Stimulated activated CD4-positive, alpha-beta T cell treated with anti-CD3 and anti-CD28 coated beads, Interleukin-4, amount 100 ng/mL, for 48 hours (primary cell): ENCODE measurements around the gene NAV2.

Experiments used
- DNase-seq, 2 donors: peaks; one replicate each; pipeline ENCODE4 v3.0.0-alpha.2; 2020; ENCODE audit warnings: low read depth in 2 of 2

NAV2 gene

DNA sequence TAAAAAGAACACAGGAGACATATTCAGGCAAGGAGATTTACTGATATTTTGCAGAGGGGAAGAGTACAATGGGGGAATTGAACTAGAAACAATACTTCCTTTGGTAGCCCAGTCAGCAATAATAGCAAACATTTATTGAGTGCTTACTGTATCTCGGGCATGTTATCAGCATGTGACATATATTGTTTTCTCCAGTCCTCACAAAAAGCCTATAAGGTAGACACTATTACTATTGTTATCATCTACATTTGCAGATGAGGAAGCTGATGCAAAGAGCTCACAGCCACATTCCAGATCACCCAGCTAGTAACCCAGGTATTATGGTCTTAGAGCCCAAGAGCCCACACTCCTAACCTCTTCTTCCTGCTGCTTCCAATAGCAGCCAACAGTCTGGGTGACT is 27.9 kb downstream of the NAV2 start:
- DNase-seq, result no peak

DNA sequence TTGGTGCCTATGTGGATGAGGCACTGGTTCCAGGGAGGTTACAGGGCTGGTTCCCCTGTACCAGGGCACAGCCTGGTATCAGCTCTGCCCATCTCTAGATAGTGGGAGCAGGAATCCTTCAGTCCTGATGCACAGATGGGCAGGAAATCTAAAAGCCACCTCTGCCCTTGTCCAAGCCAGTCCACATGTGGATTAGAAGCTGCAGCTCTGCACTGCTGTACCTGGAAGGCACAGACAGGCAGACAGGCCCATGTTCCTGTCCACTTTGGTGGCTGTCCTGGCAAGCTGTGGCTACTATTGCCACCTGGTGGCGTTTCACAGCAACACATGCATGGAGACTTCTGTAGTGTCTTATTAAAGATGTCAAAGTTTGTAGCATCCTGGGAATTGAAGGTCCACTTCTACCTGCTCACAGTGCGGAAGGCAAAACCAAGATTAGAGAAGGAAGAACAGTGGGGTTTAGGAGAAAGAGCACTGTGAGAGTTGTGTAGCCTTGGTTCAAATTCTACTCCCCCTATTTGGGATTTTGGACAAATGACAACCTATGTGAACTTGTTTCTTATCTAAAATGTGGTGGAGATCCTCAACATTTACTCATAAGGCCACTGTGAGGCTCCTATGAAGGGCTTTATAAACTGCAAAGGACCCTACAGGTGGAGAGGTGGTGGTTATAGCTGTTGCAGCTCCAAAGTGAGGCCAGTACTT is 30.1 kb downstream of the NAV2 start:
- DNase-seq, result peak; percentile 38 to 54

DNA sequence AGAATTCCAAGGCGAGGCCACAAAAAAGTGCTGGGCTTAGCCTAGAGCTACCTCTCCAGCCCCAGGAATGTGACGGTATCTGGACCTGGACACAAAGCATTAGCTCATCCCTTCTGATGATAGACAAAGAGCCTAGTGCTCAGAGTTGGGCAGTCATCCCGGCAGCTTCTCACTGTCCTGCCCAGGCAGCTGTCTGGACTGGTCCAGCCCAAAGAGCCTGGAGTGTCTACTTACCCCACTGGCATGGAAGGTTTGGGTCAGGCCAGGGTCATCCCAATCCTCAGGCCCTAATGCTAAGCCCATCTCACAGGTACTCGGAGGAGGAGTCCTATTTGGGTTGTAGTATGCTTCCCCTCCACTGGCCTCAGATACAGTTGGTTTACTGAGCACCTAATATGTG is 31.0 kb downstream of the NAV2 start:
- no peak for DNase-seq

DNA sequence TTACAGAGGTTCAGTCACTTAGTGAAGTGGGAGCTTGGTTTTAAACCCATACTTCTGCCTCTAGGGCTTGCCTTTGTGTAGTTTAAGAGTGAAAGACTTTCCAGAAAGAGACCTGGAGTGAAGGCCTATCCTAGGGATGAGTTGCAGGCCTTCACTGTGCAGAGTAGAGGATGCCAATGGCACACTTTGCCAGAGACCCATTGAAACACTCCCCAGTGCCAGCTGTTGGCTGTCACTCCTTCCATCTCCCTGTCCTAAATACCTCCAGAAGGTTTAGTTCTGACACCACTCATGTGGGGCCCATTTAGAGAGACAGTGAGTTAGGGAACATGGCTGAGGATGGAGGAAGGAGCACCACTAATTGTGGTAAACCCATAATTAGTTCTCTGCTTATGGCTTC is 31.5 kb downstream of the NAV2 start:
- DNase-seq, result no peak

DNA sequence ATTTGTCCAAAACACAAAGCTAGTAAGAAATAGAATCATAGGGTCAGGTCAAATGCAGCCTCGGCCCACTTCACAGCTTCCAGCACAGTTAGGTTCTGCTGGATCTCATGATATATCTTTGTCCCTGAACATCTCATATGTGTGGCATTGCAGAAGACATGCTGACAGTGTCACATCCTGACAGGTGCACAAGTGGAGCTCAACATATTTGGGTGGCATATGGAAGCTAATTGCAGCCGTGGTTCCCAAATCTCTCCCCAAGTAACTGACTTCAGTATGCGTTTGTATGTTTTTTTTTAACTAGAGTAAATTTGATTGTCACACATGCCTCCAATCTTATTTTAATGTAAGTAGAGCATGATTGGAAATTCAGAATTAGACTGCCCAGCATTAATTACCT is 33.4 kb downstream of the NAV2 start:
- DNase-seq, result no peak

DNA sequence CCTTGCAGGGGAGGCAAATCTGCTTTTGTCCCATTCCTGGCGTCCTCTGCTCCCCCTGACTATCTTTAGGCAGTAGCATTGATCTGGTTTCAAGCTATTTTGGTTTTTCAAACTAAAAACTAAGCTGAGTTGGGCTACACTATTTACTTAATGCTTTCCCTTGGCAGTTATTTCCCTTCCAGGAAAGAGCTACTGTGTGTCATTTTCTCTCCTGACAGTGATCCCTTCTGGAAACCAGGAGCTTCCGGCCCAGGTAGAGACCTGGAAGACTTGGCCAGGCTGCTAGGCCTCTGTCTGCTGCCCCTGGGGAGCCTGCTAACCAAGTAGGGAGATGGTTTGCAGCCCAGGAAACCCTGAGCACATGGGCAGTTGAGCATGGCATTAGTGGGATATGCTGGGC is 35.0 kb downstream of the NAV2 start:
- DNase-seq, result no peak

DNA sequence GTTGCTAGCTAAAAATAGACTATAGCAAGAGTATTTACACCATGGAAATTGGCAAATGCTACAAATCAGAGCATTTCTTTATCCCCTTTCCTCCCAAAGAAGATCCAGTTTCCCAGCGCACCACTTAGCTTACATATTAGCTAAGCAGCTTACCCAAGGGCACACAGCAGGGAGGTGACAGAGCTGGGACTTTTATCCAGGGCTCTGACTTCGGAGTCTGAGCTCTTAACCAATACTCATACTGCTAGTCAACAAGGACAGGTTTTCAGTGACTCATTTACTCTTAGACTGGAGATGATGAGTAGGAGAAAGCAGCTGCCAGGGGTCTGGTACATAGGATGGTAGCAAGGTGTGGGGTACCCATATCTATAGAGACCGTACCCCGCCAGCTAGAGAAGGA is 38.4 kb downstream of the NAV2 start:
- no peak for DNase-seq

DNA sequence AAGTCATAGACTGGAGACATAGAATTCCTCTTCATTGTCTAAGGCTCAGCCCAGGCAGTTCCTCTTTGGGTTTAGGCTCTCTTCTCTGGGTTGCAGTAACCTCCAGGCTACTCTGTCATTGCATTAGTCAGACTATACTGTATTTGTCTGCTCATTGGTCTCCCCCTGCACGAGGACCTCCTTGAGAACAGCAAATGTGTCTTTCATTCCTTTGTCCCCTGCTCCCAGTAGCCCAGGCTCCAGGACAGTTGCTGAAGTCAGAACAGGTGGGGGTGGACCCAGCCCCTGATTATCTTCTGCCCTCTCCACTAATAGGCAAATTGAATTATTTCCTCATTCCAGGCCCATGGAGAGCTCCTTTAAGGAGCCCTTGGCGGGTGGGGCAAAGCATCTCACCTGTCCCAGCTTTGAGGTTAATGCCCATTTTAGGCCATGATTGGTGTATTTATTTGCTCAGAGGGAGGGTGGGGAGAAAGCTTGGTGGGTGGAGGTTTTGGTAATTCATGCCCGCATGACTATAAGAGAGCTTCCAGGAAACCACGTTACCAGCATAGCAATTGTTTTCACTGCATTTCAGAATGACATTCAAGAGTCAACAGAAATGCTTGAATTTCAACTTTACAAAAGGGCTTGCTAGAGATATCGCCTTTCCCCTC is 40.9 kb downstream of the NAV2 start:
- DNase-seq, result no peak

DNA sequence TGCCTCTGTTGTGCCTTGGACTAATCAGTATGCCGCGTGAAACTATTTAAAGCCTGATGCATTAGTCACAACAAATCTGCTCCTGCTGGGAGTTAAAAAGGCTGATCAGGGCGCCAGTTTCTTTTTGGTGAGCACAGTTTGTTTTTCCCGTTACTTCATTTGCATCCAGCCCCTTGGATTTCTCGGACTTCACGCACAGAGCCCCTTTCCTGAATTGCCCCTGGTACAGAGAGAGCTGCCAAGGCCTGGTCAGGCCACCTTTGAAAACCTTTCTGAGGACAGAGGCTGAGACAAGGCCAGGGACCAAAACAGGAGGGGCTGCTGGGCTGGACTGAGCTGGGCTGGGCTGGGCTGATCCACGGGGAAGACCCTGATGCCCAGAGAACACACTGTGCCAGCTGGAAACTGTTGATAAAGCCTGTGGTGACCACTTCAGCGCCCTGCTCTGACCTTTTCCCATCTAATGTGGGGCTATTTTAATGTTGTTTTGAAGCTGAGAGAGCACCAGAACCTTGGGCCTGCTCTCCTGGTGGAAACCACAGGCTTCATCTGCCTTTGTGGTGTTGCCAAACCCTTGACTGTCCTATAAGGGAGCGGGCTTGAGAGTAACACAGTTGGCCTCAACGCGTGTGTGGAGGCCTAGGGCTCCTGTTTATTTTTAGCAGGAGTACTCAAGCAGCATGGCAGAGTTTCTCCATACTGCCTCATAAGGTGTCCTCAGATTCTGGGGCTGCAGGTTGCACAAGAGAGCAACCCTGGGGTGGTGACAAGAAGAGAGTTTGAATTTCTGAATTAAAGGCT is 44.2 kb downstream of the NAV2 start:
- no peak for DNase-seq

DNA sequence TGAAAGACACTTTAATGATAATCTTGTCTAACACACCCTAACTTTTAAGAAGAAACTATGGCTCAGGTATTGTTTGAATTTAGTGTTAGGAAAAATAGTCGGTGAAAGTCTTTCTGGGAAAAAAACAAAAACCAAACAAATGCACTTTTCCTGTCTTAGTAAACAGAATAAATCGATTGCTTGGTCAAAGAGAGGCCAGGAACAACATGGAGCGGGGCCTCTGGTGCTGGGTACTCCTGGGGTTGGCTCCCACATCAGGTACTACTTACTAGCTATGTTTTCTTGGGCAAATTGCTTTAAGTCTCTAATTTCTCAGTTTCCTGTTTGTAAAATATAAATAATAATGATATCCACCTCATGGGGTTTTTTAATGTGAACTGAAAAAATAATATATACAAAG is 46.8 kb downstream of the NAV2 start:
- no peak for DNase-seq

DNA sequence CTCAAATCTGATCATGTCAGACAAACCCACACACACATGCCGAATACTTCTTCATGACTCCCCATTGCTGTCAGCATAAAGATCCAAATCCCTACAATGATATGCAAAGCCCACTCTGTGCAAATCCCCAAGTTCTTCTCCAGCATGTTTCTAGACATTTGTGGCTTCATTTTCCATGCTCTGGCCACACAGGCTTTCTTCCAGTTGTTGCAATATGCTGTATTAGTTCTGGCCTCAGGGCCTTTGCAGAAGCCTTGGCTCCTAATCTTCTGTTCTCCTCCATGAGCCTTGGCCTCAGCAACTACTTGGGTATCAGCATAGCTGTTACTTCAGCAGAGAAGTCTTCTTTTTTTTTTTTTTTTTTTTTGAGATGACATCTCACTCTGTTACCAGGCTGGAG is 49.6 kb downstream of the NAV2 start:
- no peak for DNase-seq

DNA sequence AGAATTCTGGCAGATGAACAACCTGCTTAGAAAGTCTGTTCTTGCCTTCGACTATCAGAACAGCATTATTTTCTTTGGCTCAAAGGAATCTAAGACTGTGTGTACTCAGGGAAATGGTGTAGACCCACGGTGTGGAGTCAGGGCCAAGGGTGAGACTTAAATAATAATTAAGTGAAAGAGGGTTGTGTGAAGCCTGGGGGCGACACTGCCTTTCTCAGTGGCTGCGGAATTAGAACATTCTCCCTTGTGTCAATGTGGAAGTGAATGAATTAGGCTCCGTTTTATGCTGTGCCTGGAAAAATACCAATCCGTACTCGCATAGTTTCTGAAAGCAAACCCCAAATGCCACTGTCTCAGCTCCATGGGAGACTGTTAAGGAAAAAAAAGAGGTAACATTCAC is 50.7 kb downstream of the NAV2 start:
- DNase-seq, result no peak

DNA sequence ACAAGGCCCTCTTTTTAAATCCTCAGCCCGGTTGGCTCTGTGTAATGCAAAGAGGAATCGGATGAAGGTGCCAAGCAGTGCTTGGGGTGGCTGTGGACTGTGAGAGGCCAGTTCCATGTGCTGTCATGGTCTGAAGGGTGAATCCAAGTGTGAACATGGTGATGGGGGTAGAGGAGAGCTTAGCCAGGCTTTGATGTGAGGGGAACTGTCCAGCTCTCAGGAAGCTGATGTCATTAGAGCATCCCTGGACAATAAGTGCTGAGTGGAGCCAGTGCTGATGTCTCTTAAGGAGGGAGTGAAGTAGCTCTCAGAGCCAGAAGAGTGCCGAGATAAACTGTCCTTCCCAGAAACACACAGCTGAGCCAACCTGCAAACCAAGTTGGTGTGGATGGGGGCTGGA is 53.6 kb downstream of the NAV2 start:
- DNase-seq, result no peak

DNA sequence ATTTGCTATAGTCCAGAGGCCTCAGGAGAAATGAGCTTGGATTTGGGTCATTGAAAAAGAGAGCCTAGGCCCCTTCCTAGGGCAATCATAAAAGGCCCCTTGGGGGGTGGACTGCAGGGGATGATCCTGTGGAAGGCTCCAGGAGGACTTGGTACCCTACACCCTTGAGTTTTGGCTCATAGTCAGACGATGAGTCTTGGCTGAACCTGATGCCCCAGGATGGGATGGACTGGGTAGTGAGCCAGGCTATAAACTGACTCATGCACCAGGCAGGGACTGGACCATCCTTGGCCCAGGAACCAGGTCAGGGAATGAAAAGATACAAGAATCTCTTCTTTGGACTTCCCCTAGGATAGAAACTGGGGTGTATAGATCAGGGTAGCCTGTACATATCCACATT is 54.2 kb downstream of the NAV2 start:
- no peak for DNase-seq

DNA sequence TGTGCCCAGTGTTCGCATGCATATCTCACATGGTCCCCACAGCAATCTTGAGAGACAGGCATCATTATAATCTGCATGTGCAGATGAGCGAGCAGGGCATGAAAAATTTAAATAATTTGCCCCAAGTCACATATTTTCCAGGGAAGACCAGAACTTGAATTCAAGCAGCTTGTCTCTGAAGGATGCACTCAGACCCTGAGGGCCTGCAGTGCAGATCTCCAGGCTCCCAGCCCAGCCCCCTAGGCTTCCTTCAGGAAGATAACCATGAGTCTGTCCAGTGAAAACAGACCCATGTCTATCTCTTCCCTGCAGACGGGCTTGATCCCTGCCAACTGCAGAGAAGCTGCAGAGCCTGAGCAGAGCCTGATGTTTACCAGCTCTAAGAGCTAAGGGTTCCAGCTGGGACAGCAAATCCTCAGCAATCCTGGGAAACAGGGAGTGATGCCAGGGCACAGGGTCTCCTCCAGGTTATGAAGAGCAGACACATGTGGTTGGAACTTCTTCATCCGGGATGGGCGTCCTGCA is 55.1 kb downstream of the NAV2 start:
- no peak for DNase-seq

DNA sequence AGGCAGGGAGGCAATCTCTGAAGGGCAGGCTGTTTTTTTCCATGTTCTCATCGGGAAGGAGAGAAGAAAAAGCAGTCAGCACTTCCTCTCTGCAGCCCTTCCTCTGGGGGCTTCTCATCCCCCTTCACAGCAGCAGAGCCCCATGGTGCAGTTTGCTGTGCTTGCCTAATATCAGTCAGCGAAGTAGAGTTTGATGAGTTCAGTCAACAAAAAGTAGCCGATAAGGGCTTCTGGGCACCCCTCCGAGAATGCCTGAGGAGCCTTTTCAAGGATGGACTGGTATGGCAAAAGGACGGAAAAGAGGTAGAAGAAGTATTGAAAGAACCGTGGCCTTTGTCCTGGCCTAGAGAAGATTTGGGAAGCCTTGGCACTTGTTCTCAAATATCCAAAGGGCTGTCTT is 55.6 kb downstream of the NAV2 start:
- no peak for DNase-seq

DNA sequence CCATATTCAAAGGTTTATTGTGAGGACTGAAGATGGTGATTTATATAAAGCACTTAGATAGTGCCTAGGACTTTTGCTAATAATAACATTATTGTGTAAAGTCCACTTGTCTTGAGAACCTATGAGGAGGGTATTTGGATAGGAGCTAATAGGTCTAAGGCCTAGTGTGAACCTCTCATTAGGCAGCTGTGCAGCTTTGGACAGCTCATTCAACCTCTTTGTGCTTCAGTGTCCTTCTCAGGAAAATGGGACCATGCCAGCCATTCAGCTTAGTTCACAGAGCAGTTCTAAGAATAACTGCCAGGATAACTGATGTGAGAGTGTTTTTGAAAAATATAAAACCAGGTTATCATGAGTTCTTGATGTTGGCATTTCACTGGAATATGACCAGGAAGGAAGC is 56.2 kb downstream of the NAV2 start:
- no peak for DNase-seq

DNA sequence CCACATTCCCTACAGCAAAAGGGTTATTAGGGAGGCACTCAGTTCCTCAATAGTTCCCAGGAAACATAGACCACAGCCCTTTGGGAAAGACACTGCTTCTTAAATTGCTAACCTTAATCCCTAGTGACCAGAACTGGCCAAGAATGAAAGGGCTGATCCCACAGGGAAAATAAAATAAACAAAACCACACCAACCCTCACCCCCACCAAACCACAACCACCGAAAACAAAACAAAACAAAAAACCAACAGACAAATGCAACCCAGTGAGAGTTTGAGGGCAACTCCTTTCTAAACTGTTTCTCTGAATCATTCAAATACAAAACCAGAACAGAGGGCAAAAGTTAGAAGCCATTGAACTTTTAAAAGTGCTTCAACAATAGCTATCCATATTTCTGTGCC is 57.2 kb downstream of the NAV2 start:
- no peak for DNase-seq

DNA sequence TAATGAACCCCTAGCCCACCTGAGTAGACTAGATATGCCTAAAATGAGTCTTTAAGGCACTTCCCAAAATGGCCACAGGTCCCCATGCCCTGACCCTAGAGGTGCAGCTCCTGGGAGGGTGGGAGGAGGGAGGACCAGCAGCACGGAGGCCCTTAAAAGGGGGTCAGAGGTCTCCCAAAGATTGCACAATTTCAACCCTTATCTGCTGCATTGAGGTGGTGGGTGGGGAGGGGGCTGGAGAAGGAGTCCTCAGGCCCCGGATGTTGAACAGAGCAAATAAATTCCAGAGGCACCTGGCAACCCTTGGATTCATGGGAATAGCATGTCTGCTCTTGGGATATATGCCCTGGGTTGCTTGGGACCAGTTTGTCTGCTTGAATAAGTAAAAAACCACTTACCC is 57.6 kb downstream of the NAV2 start:
- no peak for DNase-seq

DNA sequence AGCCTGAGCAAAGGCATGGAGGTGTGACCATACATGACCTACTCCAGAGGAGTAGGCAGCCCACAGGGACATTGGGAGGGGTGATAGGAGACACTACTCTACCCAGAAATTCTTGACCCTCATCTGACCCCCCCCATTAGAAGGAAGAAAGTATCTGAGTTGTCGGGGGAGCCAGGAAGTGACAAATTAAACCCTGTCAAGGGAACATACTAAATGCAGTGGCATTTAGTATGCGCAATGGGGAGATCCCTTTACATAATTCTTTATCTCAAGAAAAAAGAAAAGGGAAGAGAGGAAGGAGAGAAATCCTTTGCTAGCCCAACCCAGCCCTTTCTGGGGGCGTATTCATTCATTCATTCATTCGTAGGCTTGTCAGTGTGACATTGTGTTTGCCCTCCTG is 58.8 kb downstream of the NAV2 start:
- DNase-seq, result no peak

DNA sequence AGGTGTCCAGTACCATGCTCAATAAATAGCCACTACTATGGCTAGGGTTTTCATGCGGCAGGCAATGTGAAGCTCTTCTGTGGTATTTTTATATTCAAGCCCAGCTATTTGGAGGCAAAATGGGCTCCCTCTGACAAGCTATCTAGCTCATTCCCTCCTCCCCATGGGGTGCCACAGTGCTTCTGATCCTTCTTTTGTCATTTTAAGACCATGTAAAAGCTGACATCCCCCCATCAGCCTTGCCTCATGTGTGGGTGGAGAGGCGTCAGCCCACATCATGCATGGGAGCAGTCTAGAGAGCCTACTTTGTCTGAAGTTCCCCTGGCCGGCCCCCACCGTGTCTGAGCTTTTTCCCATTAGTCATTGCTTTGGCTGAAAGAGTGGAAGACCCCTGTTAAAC is 59.8 kb downstream of the NAV2 start:
- no peak for DNase-seq

DNA sequence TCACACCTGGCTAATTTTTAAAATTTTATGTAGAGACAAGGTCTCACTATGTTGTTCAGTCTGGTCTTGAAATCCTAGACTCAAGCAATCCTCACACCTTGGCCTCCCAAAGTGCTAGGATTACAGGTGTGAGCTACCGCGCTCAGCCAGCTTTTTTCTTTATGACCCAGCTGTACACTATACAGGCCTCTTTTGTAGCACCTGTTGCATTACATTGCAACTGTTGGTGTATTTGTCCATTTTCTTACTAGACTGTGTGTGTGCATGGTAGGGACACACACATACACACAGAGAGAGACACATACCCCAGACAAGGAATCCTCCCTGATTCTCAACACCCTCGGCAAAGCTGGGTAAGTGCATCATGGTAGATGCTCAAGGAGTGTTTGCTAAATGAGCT is 61.7 kb downstream of the NAV2 start:
- no peak for DNase-seq
